ENCODE measurements around the gene SCAF8. TPM values are rescaled to one million over a fixed set of nuclear protein-coding genes. Genes with fewer than 3 reads are reported as not detected.

The SCAF8 gene
- total and polyA plus RNA-seq, 2 of the 4 experiments (the other 2 are of a cell fraction) = 16.1 to 23.5 TPM

- no peaks in the 10 kb centered on the region for H3K4me1 ChIP-seq (ENCODE audit: control insufficient read depth, insufficient read depth, low read length)
- H3K14ac ChIP-seq (replicated peaks; ENCODE audit: low read depth, low read length) = no peak overlapping the region
- H2BK20ac ChIP-seq (ENCODE audit: low read depth, low read length) = no peak overlapping the region
- H3K79me1 ChIP-seq (ENCODE audit: low read depth in 1 of 2, low read length in 2 of 2) = peaks cover 18 to 48% of the 10 kb centered on the region in 2 experiments
- H2AK5ac ChIP-seq (ENCODE audit: low read depth, low read length) = no peak overlapping the region
- in situ Hi-C loops (cut with MboI; ENCODE audit: low sequenced_read_pairs) = no loop called here
- H4K91ac ChIP-seq (ENCODE audit: insufficient read depth, low read depth, low read length) = no peak overlapping the region
- no peak overlapping the region for H3K18ac ChIP-seq (ENCODE audit: low read depth, low read length)
- no peak overlapping the region for H3K56ac ChIP-seq (ENCODE audit: extremely low read depth, insufficient read depth, low read length)
- no peak overlapping the region for H2BK15ac ChIP-seq (ENCODE audit: low read depth, low read length)
- no peaks in the 10 kb centered on the region for H4K20me1 ChIP-seq (ENCODE audit: insufficient read depth, low read length)
- H3K4me2 ChIP-seq (ENCODE audit: low read depth, low read length) = no peak overlapping the region
- WGBS, 2 experiments (ENCODE audit: extremely low coverage in 2 of 2, insufficient read length in 1 of 2) = no CpG with 5 or more reads among the region's 5 CpGs
- H3K9ac ChIP-seq (ENCODE audit: low read depth, low read length) = no peak overlapping the region
- H3K4ac ChIP-seq (ENCODE audit: low read depth, low read length) = no peak overlapping the region
- ATAC-seq (ENCODE audit: low read depth) = peak; percentile 75
- H3K36me3 ChIP-seq (ENCODE audit: control insufficient read depth, insufficient read depth, low read length) = peaks cover 43% of the 10 kb centered on the region
- H3K23ac ChIP-seq (ENCODE audit: low read depth, low read length) = no peak overlapping the region
- H2BK5ac ChIP-seq (ENCODE audit: low read depth, low read length, poor library complexity, severe bottlenecking) = peak overlapping the region; percentile 68
- H2AFZ ChIP-seq (replicated peaks; ENCODE audit: low read length, poor library complexity) = no peak overlapping the region
- TF ChIP-seq USF2 (IDR thresholded peaks at IDR 0.05; ENCODE audit: low read depth, low read length) (no peak), CTCF (conservative IDR thresholded peaks at IDR 0.05; ENCODE audit: low read depth, low read length) (no peak), CEBPB (IDR thresholded peaks at IDR 0.05; ENCODE audit: low read depth, low read length) (no peak), NFE2L2 (IDR thresholded peaks at IDR 0.05; ENCODE audit: low read depth, low read length) (no peak), MAZ (IDR thresholded peaks at IDR 0.05; ENCODE audit: borderline replicate concordance, low read depth, low read length) (no peak), MXI1 (IDR thresholded peaks at IDR 0.05; ENCODE audit: borderline replicate concordance, low read depth, low read length) (no peak), RFX5 (IDR thresholded peaks at IDR 0.05; ENCODE audit: low read depth, low read length) (no peak), MAFK (IDR thresholded peaks at IDR 0.05; ENCODE audit: low read depth, low read length) (no peak), CHD1 (IDR thresholded peaks at IDR 0.05; ENCODE audit: low read depth, low read length) (no peak), RCOR1 (IDR thresholded peaks at IDR 0.05; ENCODE audit: insufficient replicate concordance, low read length) (no peak), FOS (IDR thresholded peaks at IDR 0.05; ENCODE audit: low read depth, low read length) (no peak), BHLHE40 (IDR thresholded peaks at IDR 0.05; ENCODE audit: low read depth, low read length) (no peak; the same call in 1 of the 2 replicates)
- TF ChIP-seq, protein P1, sequence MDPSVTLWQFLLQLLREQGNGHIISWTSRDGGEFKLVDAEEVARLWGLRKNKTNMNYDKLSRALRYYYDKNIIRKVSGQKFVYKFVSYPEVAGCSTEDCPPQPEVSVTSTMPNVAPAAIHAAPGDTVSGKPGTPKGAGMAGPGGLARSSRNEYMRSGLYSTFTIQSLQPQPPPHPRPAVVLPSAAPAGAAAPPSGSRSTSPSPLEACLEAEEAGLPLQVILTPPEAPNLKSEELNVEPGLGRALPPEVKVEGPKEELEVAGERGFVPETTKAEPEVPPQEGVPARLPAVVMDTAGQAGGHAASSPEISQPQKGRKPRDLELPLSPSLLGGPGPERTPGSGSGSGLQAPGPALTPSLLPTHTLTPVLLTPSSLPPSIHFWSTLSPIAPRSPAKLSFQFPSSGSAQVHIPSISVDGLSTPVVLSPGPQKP (IDR thresholded peaks at IDR 0.05; ENCODE audit: borderline replicate concordance, low read depth, low read length) = no peak
- no peaks in the 10 kb centered on the region for H3K27me3 ChIP-seq (ENCODE audit: control insufficient read depth, insufficient read depth, low read length)
- no peaks in the 10 kb centered on the region for H3K9me3 ChIP-seq (ENCODE audit: control insufficient read depth, insufficient read depth, low read length)
- H3K27ac ChIP-seq (ENCODE audit: insufficient read depth, low read length) = no peak overlapping the region
- BruUV-seq (replicated peaks) = no TSS peak
- H3K9me1 ChIP-seq (ENCODE audit: insufficient read depth, low read length) = no peaks in the 10 kb centered on the region
- POLR2A ChIA-PET (ENCODE audit: unreplicated experiment) = no interaction called here
- no peak overlapping the region for H3K4me3 ChIP-seq (ENCODE audit: insufficient read depth, low read depth, low read length)
- CTCF ChIA-PET = interaction anchor here (1.4 kb wide), 1 partner anchor 10 kb away, joined by 6 read pairs; no protein-coding TSS in a partner anchor
- intact Hi-C loops (cut with micrococcal nuclease) = no loop called here
- H4K5ac ChIP-seq (ENCODE audit: low read depth, low read length) = no peak overlapping the region
- no peak overlapping the region for H2BK120ac ChIP-seq (ENCODE audit: low read depth, low read length)
- no peak overlapping the region for H2AK9ac ChIP-seq (replicated peaks; ENCODE audit: low read depth, low read length, poor library complexity)
- H4K8ac ChIP-seq (ENCODE audit: low read depth in 2 of 2, low read length in 2 of 2) = no peak overlapping the region
- dilution Hi-C loops (cut with HindIII; ENCODE audit: low sequenced_read_pairs, unreplicated experiment) = no loop called here
- peak; percentile 61 for DNase-seq
Observed at GRCh38 chr6:154815938-154816820, 83.0 kb downstream of the SCAF8 start.
